Retina (tissue), 1 donor: ENCODE data around the gene AAMP.

Experiments used
- DNase-seq: peaks from one replicate; pipeline ENCODE4 v3.0.0-alpha.2; 2016

Gene AAMP

GRCh38 chr2:218218268-218219185, 51.4 kb downstream of the AAMP start:
- DNase-seq = peak; percentile 1

GRCh38 chr2:218217360-218218267, 52.3 kb downstream of the AAMP start:
- peak; percentile 71 for DNase-seq

- peak; percentile 97 for DNase-seq
These were observed 53.1 kb downstream of the AAMP start, which contains the start of gene ARPC2 for GRCh38 chr2:218216674-218217359. TSS of gene ARPC2 (plus strand) at chr2:218217189. CDS start at chr2:218217471, 282 bp downstream.

GRCh38 chr2:218216336-218216673, 53.6 kb downstream of the AAMP start:
- DNase-seq = no peak
